HepG2 (cell line): ENCODE results near the gene TTC5. TPM values are rescaled to one million over a fixed set of nuclear protein-coding genes. Genes with fewer than 3 reads are reported as not detected.

Experiments used
- ATAC-seq: fragments of 200-7000 bp; cut with Tn5 transposase; 3 replicates; pipeline ENCODE4 v1.9.1; 2020; ENCODE audit warnings: mild to moderate bottlenecking, moderate library complexity
- BruUV-seq: library from RNA; stranded (reverse); fragments of 400-500 nt; replicated peaks from 2 replicates; lab custom pipeline; 2021; lab: Mats Ljungman, UMichigan
- CTCF ChIA-PET: fragments of 300-600 bp; formaldehyde crosslinking; extraction: SDS; loops from one replicate; lab custom pipeline; 2021; ENCODE audit warnings: low total read pairs, inconsistent platforms, low intra/inter-chr PET ratio; lab: Yijun Ruan, JAX
- POLR2A ChIA-PET: fragments of 350-600 bp; sonication (Branson Sonifier 250); formaldehyde crosslinking; loops from one replicate; lab custom pipeline; 2020; ENCODE audit warnings: antibody characterized with exemption, inconsistent platforms; lab: Yijun Ruan, JAX
- DNase-seq: peaks from one replicate; pipeline ENCODE4 v3.0.0-alpha.2; 2015; ENCODE audit warnings: low spot score
- FAIRE-seq: peaks from 3 replicates; lab custom pipeline; 2011; peaks lifted over from hg19 to GRCh38; lab: Jason Lieb, UNC
- H2AFZ ChIP-seq: one replicate; pipeline ENCODE4 v1.6.1; 2011; ENCODE audit warnings: low read length, inconsistent platforms
- H3K27ac ChIP-seq: fragments of 300-600 bp; 3 replicates; pipeline ENCODE4 v1.8.0; 2011; ENCODE audit warnings: mixed run types, mild to moderate bottlenecking, mixed read lengths, low read length, inconsistent platforms; ENCODE audit not compliant: insufficient read depth; ENCODE audit errors: extremely low read length
- H3K27me3 ChIP-seq, 2 experiments: fragments of 200-600 bp in 1 of 2; 2 replicates in 1 of 2; 3 replicates in 1 of 2; pipeline versions ENCODE4 v1.6.0 to v1.8.0; 2011; ENCODE audit warnings: low read length in 2 of 2, mild to moderate bottlenecking in 2 of 2, moderate library complexity in 2 of 2, inconsistent platforms in 1 of 2; ENCODE audit not compliant: insufficient read depth in 2 of 2, control insufficient read depth in 1 of 2
- H3K36me3 ChIP-seq, 2 experiments: fragments of 200-600 bp in 1 of 2; replicated peaks in 1 of 2; 2 replicates in 1 of 2; 3 replicates in 1 of 2; pipeline versions ENCODE4 v1.5.1 to v1.8.0; 2011; ENCODE audit warnings: low read length in 2 of 2, inconsistent platforms in 1 of 2; ENCODE audit not compliant: insufficient read depth in 2 of 2, control insufficient read depth in 1 of 2
- H3K4me1 ChIP-seq: 2 replicates; pipeline ENCODE4 v1.5.1; 2012; ENCODE audit warnings: low read length, inconsistent platforms; ENCODE audit not compliant: insufficient read depth
- H3K4me2 ChIP-seq: 2 replicates; pipeline ENCODE4 v1.6.0; 2011; ENCODE audit warnings: low read depth, low read length, inconsistent platforms
- H3K4me3 ChIP-seq, 3 experiments: fragments of 200-600 bp in 1 of 3; sonication (generic), shearing (Covaris generic) in 1 of 3; replicated peaks in 1 of 3; 2 replicates each; pipeline ENCODE4 v1.5.1; 2011 to 2016; ENCODE audit warnings: low read length in 3 of 3, inconsistent platforms in 2 of 3, low read depth in 2 of 3, mild to moderate bottlenecking in 2 of 3, control low read depth in 1 of 3, mixed read lengths in 1 of 3; ENCODE audit not compliant: insufficient read depth in 1 of 3
- H3K79me2 ChIP-seq: one replicate; pipeline ENCODE4 v1.6.1; 2011; ENCODE audit warnings: low read length, inconsistent platforms; ENCODE audit not compliant: insufficient read depth
- H3K9ac ChIP-seq: 2 replicates; pipeline ENCODE4 v1.6.0; 2011; ENCODE audit warnings: mild to moderate bottlenecking, low read depth, low read length, inconsistent platforms; ENCODE audit not compliant: insufficient read depth
- H3K9me3 ChIP-seq: 2 replicates; pipeline ENCODE4 v1.5.1; 2012; ENCODE audit warnings: mild to moderate bottlenecking, low read length
- H4K20me1 ChIP-seq: 2 replicates; pipeline ENCODE4 v1.6.0; 2011; ENCODE audit warnings: inconsistent platforms, mild to moderate bottlenecking, low read length, moderate library complexity; ENCODE audit not compliant: insufficient read depth
- ATF1 ChIP-seq: IDR thresholded peaks from 2 replicates; pipeline ENCODE4 v1.6.1; 2016; ENCODE audit warnings: mild to moderate bottlenecking, control low read depth
- ELF1 ChIP-seq: sonication (generic); formaldehyde crosslinking; IDR thresholded peaks from 2 replicates; pipeline ENCODE4 v1.4.0; 2020; ENCODE audit warnings: missing genetic modification reagents
- GATAD2A ChIP-seq: IDR thresholded peaks from 2 replicates; pipeline ENCODE4 v1.6.1; 2016
- ISL2 ChIP-seq: sonication (generic); formaldehyde crosslinking; IDR thresholded peaks from 2 replicates; pipeline ENCODE4 v1.5.0; 2020; ENCODE audit warnings: missing genetic modification reagents
- MED1 ChIP-seq: sonication (generic); formaldehyde crosslinking; IDR thresholded peaks from 2 replicates; pipeline ENCODE4 v1.4.0; 2020; ENCODE audit warnings: missing genetic modification reagents
- MZF1 ChIP-seq: sonication (generic); formaldehyde crosslinking; IDR thresholded peaks from 2 replicates; pipeline ENCODE4 v1.8.1; 2023; ENCODE audit warnings: mild to moderate bottlenecking, missing genetic modification reagents, borderline replicate concordance
- NCOA1 ChIP-seq: sonication (generic); formaldehyde crosslinking; IDR thresholded peaks from 2 replicates; pipeline ENCODE4 v1.9.0; 2021; ENCODE audit warnings: missing genetic modification reagents
- NR2F6 ChIP-seq, 2 experiments: IDR thresholded peaks; 2 replicates each; pipeline ENCODE4 v1.6.1; 2016; ENCODE audit warnings: antibody characterized with exemption in 1 of 2, mild to moderate bottlenecking in 1 of 2
- PHB2 ChIP-seq: fragments of 450-650 bp; IDR thresholded peaks from 2 replicates; pipeline ENCODE4 v1.6.1; 2018; ENCODE audit not compliant: partially characterized antibody
- SAP130 ChIP-seq: IDR thresholded peaks from 2 replicates; pipeline ENCODE4 v1.6.1; 2016; ENCODE audit warnings: low read depth
- ZBTB8A ChIP-seq: sonication (generic); formaldehyde crosslinking; IDR thresholded peaks from 2 replicates; pipeline ENCODE4 v1.4.0; 2020; ENCODE audit warnings: mild to moderate bottlenecking, low read depth, missing genetic modification reagents, borderline replicate concordance
- ZNF616 ChIP-seq: sonication (generic); formaldehyde crosslinking; IDR thresholded peaks from 2 replicates; pipeline ENCODE4 v1.5.0; 2020; ENCODE audit warnings: low read depth, mild to moderate bottlenecking, missing genetic modification reagents
- ZNF652 ChIP-seq: IDR thresholded peaks from 2 replicates; pipeline ENCODE4 v1.6.1; 2016; ENCODE audit warnings: low read depth, borderline replicate concordance
- ZNF839 ChIP-seq: sonication (generic); formaldehyde crosslinking; IDR thresholded peaks from 2 replicates; pipeline ENCODE4 v1.4.0; 2020; ENCODE audit warnings: missing genetic modification reagents, mild to moderate bottlenecking, borderline replicate concordance
- WGBS: methylation state at CpG from one replicate; pipeline ENCODE4 v1.1.6; 2017; ENCODE audit warnings: low lambda C conversion rate; 5-methylcytosine and 5-hydroxymethylcytosine counted together
- in situ Hi-C: cut with HindIII; loops from 2 replicates; pipeline ENCODE4 v1.10.0; 2017; ENCODE audit warnings: low pct_unique_long_range_greater_than_20kb; ENCODE audit not compliant: extremely low pct_ligation_motif_present
- intact Hi-C: fragments of 100-400 bp; cut with micrococcal nuclease; formaldehyde crosslinking; loops from one replicate; pipeline ENCODE4 v1.10.0; 2022; ENCODE audit not compliant: unreplicated experiment
- polyA plus RNA-seq, 8 experiments: library from polyadenylated mRNA; depleted of rRNA in 3 of 8; stranded (reverse) in 7 of 8; unstranded in 1 of 8; fragments of >200 nt; fragmentation: Illumina TruSeq in 4 of 8; extraction: Trizol in 4 of 8; gene quantifications; 2 replicates each; pipeline versions ENCODE4 v1.2.1 to v1.2.3, GENCODE V29; 2011 to 2016; ENCODE audit warnings: low read depth in 4 of 8, missing spikeins in 1 of 8, mixed read lengths in 1 of 8; ENCODE audit not compliant: insufficient read depth in 1 of 8
- total RNA-seq, 5 experiments: library from RNA; depleted of rRNA; stranded (reverse); fragments of >200 nt; fragmentation: Illumina TruSeq; extraction: Trizol; gene quantifications; 2 replicates each; pipeline ENCODE4 v1.2.3, GENCODE V29; 2016; ENCODE audit warnings: low read depth in 1 of 5
- TF ChIP-seq, protein P1 (sequence below): IDR thresholded peaks from 2 replicates; pipeline ENCODE4 v1.4.0; 2020; ENCODE audit warnings: mild to moderate bottlenecking, missing genetic modification reagents
- TF ChIP-seq, protein P2 (sequence below): fragments of 450-650 bp; IDR thresholded peaks from 2 replicates; pipeline ENCODE4 v1.6.1; 2016

TTC5 gene
- total and polyA plus RNA-seq, 2 of the 13 experiments (the other 11 are each of a cell fraction or from before 2014, with no cell fraction given): 8.7 to 28.5 TPM

DNA sequence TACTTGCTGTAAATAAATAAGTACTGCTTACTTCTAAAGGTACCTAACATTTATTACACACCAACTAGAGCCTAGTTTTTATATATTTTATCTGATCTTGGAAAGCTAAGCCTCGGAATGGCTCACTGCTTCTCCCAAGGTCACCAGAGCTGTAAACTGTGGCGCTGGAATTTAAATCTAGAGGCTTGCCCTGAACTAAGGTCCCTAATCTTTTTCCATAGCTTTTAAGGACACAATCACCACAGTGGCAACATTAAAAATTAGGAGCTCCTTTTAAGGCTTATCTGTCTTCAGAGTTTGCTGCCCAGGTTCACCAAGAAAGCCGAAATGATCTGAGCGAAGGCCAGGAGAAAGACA lies 26.7 kb upstream of the TTC5 start (continued):
- TF ChIP-seq ISL2 (CRISPR knock-in tag): 0 out of 2 replicates have a peak, but pooled peaks have one; percentile 37

DNA sequence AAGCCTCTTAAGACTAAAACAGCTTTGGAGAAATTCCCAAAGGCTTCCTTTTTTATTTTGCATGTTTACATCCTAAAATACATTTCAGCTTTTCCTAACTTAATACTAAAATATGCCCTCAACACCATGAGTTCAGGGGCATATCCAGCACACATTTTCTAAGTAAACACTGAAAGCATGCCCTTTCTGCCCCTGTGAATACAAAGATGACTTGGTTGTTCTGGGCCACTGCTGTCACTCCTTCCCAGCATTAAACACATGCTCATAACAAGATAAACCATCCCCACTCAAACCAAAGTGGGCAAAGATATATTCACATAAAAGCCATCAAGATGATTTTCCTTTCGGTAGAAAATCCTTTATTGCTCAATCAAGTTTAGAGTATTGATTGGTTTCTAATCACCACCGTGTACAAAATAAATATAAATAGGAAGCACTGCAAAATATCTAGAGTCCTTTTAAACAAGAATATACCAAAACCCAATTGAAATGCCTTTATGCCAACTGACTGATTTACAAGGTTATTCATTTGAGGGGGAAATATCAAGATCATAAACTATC lies 25.4 kb upstream of the TTC5 start:
- peaks cover 73% of the 10 kb centered on the region for H3K4me1 ChIP-seq
- no peak for ATAC-seq
- no peaks in the 10 kb centered on the region; a peak in 1 of 5 replicates for H3K27me3 ChIP-seq
- no peaks in the 10 kb centered on the region for H3K9me3 ChIP-seq
- CTCF ChIA-PET: no interaction called here
- peaks cover 37% of the 10 kb centered on the region for H4K20me1 ChIP-seq
- peaks cover 68% of the 10 kb centered on the region for H3K79me2 ChIP-seq
- H3K4me3 ChIP-seq: peak overlapping the region; percentile 13 to 57 (median 51)
- H3K36me3 ChIP-seq: peaks cover 3 to 24% of the 10 kb centered on the region in 2 experiments
- FAIRE-seq: no peak
- peak overlapping the region; percentile 71 for H3K4me2 ChIP-seq
- no TSS peak for BruUV-seq
- peak overlapping the region; percentile 7 for H3K27ac ChIP-seq
- 3% methylated on average over 2 of the region's 2 CpGs for WGBS
- H2AFZ ChIP-seq: no peak overlapping the region
- POLR2A ChIA-PET: interaction anchor here (2.0 to 9.8 kb wide), 4 partner anchors 11 to 282 kb away, joined by 5 to 139 read pairs (median 12); partner anchors contain the start of genes APEX1, OSGEP, PARP2 and PIP4P1
- in situ Hi-C loops (loop anchor here (25.0 kb wide), 2 partner anchors 131 to 656 kb away; partner anchors contain the start of genes APEX1, METTL17, OSGEP and PIP4P1), intact Hi-C loops (no loop called here)
- peak; percentile 23 for DNase-seq
- peak overlapping the region; percentile 24 for H3K9ac ChIP-seq
- TF ChIP-seq GATAD2A (CRISPR knock-in tag) (peak; percentile 26; the same call in 1 of the 2 replicates), PHB2 (no peak), MED1 (CRISPR knock-in tag) (0 out of 2 replicates have a peak, but pooled peaks have one; percentile 15), NR2F6 (IDR thresholded peaks at IDR 0.05) (peak; percentile 38; the same call in 1 of the 2 replicates), NR2F6 (CRISPR knock-in tag; IDR thresholded peaks at IDR 0.05) (0 out of 2 replicates have a peak, but pooled peaks have one; percentile 30), ZBTB8A (CRISPR knock-in tag) (no peak), ZNF616 (CRISPR knock-in tag) (no peak), ATF1 (CRISPR knock-in tag) (no peak), MZF1 (CRISPR knock-in tag) (no peak), ELF1 (no peak), SAP130 (CRISPR knock-in tag) (peak; percentile 87), ZNF652 (CRISPR knock-in tag) (0 out of 2 replicates have a peak, but pooled peaks have one; percentile 19), NCOA1 (CRISPR knock-in tag) (no peak), ZNF839 (CRISPR knock-in tag) (no peak)
- TF ChIP-seq, protein P1, sequence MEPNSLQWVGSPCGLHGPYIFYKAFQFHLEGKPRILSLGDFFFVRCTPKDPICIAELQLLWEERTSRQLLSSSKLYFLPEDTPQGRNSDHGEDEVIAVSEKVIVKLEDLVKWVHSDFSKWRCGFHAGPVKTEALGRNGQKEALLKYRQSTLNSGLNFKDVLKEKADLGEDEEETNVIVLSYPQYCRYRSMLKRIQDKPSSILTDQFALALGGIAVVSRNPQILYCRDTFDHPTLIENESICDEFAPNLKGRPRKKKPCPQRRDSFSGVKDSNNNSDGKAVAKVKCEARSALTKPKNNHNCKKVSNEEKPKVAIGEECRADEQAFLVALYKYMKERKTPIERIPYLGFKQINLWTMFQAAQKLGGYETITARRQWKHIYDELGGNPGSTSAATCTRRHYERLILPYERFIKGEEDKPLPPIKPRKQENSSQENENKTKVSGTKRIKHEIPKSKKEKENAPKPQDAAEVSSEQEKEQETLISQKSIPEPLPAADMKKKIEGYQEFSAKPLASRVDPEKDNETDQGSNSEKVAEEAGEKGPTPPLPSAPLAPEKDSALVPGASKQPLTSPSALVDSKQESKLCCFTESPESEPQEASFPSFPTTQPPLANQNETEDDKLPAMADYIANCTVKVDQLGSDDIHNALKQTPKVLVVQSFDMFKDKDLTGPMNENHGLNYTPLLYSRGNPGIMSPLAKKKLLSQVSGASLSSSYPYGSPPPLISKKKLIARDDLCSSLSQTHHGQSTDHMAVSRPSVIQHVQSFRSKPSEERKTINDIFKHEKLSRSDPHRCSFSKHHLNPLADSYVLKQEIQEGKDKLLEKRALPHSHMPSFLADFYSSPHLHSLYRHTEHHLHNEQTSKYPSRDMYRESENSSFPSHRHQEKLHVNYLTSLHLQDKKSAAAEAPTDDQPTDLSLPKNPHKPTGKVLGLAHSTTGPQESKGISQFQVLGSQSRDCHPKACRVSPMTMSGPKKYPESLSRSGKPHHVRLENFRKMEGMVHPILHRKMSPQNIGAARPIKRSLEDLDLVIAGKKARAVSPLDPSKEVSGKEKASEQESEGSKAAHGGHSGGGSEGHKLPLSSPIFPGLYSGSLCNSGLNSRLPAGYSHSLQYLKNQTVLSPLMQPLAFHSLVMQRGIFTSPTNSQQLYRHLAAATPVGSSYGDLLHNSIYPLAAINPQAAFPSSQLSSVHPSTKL (CRISPR knock-in tag): peak; percentile 50; the same call in 1 of the 2 replicates
- TF ChIP-seq, protein P2, sequence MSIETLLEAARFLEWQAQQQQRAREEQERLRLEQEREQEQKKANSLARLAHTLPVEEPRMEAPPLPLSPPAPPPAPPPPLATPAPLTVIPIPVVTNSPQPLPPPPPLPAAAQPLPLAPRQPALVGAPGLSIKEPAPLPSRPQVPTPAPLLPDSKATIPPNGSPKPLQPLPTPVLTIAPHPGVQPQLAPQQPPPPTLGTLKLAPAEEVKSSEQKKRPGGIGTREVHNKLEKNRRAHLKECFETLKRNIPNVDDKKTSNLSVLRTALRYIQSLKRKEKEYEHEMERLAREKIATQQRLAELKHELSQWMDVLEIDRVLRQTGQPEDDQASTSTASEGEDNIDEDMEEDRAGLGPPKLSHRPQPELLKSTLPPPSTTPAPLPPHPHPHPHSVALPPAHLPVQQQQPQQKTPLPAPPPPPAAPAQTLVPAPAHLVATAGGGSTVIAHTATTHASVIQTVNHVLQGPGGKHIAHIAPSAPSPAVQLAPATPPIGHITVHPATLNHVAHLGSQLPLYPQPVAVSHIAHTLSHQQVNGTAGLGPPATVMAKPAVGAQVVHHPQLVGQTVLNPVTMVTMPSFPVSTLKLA: peak; percentile 43; the same call in 1 of the 2 replicates
